Ecto neural progenitor cell (in vitro differentiated cells): ENCODE data around the gene SKP1.

ENCODE experiments used
- DNase-seq: peaks from one replicate; pipeline ENCODE4 v3.0.0-alpha.2; 2018; ENCODE audit warnings: low spot score

Gene SKP1

DNA sequence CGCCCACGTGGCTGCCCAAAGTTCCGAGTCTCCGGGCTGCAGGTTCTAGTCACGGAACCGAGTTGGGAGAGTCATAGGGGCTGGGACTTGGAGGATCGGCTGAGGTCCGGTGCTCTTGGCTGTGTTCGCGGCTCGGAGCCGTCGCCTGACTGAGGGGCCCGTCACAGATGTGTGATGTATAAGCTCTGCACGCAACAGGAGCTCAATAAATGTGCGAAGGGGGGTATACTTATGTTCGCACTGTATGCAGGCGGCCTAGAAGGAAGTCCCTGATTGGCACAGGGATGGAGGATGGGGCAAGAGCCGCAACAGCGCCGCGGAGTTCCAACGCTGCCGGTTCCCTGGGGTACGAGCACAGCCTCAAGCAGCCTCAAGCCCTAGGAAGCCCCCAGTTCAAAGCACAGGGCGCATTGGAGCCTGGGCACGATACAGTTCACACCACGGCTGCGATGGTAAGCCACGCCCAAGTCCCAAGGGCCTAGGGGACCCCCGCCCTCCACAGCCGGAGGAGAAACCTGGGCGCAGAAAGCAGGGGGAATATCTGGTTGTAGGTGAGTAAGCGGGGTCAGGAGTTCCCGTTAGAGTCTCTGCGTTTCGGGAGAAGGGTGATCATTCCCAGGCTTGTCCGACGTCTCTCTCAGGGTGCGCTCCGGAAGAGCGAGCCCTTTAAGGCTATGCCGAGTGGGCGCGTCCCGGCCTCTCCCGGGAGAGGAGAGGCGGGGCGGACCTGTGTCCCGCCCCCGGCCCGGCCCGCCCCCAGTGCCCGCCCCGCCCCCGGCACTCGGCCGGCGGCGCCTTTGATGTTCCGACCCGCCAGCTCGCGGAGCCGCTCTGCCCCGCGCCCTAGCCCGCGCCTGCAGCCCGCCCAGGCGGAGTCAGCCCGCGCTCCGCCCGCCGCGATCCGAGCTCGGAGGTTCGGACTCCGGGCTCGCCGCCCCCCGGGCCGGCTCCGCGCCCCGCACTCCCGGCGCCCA lies 62.6 kb downstream of the SKP1 start, which contains the start of gene TCF7:
Gene TCF7, plus strand, starts transcription at position 780 of the 974 bp plus-strand sequence. CDS start 226 bp downstream, outside the sequence.
- DNase-seq = peak; percentile 90

GRCh38 chr5:134113363-134113889 lies 63.3 kb downstream of the SKP1 start:
- no peak for DNase-seq

DNA sequence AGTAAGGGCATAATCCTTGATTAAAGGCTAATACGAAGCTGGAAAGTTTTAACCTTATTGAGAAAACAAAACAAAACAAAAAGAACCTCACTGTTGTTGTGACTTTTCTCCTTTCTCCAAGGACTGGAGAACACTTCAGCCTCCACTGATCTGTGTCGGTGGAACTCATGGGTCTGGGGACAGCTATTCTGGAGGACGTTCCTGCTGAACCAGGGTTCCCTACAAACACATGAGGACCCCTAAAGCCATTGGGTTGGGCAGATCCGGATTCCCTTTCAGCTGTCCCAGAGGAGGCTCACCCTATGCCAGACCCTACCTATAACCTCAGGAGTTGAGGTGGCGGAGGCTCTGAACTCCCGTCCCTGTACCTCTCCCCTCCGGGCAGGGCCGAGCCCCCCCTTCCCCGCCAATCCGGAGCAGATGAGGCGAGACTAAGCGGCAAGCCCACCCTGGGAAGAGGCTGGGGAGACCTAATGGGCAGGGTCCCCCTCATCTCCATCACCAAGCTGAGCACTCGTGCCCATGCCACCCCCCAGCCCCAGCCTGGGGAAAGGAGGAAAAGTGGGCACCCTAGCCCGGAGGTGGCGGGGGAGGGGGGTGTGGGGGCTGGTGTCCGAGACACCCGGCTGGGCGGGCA lies 63.9 kb downstream of the SKP1 start:
- DNase-seq = no peak

DNA sequence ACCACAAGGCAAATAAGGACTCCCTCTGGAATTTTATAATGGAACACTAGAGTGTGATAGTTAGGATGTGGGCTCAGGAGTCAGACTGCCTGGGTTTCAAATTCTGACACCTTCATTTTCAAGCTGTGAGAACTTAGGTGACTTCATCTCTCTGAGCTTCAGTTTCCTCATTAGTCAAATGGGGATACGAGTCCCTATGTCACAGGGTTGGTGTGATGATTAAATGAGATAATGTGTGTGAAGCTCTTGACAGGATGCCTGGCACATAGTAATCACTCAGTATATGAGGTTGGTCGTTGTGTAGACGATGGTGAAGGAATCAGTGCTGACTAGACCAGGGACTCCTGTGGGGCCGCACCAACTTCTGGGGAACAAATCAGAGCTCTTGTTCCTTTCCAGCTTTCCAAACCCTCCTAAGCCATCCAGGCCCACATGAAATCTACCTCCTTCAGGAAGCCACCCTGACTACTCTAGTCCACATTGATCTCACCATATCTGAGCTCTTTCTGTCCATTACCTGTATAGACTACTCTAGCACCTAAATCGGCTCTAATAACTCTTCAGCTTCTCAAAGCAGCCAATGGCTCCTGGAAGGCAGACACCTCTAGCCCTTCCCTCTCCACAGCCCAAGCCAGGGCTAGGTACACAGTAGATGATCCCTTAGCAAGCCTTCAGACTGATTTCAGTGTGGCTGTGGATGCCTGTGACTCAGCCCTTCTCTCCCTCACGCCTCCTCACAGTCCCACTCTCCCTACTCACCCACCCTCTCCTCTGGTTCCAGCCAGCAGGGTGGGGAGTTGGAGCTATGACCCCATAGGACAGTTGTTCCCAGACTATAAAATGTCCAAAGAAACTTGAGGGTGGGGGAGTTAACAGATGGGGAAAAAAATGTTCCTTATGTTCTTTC lies 64.8 kb downstream of the SKP1 start:
- DNase-seq = no peak

GRCh38 chr5:134110382-134110781 lies 66.4 kb downstream of the SKP1 start:
- no peak for DNase-seq

DNA sequence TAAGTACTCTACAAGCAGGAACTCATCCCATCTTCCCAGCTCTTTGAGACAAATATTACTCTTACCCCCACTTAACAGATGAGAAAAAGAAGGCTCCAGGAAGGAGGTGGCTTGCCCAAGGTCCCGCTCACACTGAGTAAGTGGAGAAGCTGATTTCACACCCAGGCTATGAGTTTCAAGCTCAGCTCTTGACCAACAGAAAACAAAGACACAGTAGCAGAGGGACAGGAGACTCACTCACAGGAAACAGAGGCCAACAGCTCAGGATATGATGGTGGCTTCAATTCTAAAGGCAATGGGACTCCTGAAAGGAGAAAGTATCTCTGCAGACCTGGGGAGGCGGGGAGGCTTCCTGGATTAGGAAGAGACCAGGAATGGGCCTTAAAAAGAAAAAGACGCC lies 69.0 kb downstream of the SKP1 start:
- DNase-seq = no peak

GRCh38 chr5:134106991-134107701 lies 69.6 kb downstream of the SKP1 start:
- DNase-seq = no peak

DNA sequence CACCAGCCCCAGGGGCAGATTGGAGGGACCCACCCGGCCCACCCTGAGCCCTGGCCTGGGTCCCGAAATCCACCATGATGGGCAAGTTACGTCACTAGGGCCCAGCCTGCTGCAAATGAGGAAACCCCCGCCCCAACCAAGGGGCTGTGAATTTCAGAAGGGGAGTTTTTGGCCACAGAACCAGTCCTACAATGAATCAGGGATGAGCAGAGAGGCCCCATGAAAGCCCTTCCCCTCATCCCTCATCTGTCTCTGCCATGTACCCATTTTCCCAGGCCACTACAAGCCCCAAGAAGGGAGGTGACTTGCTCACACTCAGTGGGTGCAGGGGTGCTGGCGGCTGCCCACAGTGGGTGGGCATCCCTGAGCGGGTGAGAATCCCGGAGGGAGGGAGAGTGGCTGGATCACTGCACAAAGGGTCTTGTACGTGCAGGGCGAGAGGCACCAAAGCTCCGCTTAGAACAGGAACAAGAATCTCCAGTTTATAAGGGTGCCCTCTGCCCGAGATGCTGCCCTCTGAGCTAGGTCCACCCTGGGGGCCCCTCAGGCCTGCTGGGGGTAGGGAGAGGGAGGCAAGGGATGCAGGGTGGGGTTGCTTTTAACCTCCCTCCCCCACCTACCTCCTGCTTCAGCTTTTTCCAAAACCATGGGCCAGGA lies 72.6 kb downstream of the SKP1 start:
- DNase-seq = no peak

DNA sequence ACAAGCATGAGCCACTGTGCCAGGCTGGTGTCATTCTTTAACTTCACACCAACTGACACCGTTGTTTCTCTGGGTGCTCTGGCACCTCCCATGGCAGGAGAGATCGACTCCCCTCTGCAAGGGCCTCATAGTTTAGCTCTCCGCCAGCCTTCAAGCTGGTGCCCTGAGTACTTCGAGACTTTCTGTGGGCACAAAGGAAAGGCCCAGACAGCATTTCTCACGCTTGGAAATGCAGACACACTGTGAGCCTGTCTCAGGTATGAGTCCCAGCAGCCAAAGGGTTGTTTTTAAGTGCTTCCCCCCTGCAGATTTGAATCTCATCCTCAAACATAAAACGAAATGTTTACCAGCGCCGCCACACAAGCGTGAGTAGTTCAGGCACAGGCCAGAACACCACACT lies 73.4 kb downstream of the SKP1 start:
- DNase-seq = no peak

DNA sequence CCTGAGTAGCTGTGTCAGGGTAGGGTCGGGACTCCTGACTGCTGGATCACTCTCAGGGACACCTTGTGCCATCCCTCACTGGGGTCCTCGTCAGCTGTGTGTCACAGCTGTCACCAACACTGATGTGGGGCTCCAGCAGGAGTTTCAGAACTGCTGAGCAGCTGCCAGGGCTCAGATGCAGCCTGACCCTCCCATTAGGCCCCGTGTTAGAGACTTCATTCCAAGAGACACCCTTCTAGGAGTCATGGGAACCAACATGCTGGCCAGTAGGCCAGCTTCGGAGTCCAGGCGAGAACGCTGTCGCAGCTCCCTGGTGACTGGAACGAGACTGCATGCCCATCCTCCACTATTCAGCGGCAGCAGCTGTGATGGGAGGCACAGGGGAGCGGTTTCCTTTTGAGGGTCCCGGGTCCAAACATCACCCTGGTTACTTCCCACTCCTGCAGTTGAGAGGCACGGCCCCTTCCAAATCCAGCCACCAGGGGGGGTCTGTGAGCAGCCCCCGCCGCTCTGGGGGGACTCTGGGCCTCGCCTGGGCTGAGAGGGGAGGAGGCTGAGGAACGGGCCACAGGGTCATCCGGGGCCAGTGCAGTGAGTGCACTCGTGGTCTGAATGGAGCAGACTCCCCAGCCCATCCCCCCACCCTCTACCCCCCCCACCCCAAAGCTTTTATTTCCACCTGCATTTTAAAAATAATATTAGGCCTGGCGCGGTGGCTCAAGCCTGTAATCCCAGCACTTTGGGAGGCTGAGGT lies 74.9 kb downstream of the SKP1 start:
- DNase-seq = peak; percentile 89

GRCh38 chr5:134100283-134101091 lies 76.3 kb downstream of the SKP1 start:
- DNase-seq = no peak

DNA sequence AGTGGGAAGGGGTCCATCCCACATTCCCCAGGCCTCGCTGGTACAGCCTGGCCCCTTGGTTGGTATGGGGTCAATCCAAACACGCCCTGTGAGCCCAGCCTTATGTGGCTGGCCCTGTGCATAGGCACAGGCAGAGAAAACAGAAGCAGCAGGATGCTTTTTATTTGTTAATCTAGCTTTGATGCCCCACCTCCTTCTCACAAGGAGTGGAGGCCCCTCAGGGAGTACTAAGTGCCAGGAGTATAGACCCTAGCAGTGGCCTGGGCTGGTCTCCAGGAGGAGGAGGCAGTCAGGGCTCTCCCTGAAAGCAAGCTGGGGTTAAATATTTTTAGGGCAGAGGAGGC lies 76.8 kb downstream of the SKP1 start:
- DNase-seq = no peak

DNA sequence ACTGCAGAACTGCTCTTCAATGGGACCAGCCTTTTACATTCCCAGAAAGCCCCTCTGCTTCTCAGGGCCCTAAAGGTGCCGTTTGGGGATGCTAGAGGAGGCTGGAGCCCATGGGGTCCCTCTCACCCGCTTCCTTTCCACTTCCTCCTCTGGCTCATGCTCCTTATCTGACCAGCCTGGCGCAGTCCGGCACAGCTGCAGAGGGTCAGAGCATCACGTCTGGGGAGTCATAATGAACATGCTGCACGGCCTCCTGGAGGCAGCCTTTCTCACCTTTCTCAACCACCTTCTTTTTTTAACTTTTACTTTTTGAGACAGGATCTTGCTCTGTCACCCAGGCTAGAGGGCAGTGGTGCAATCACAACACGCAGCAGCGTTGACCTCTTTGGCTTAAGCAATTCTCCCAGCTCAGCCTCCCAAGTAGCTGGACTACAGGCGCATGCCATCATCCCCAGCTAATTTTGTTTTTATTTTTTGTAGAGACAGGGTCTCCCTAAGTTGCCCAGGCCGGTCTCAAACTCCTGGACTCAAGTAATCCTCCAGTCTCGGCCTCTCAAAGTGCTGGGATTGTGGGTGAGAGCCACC lies 77.4 kb downstream of the SKP1 start:
- no peak for DNase-seq
